BJ (cell line): ENCODE data around the gene RGS14. TPM values are rescaled to one million over a fixed set of nuclear protein-coding genes. Genes with fewer than 3 reads are reported as not detected.

ENCODE experiments used
- CTCF ChIA-PET: fragments of 350-600 bp; formaldehyde crosslinking; extraction: SDS; loops from one replicate; lab custom pipeline; 2021; ENCODE audit warnings: antibody characterized with exemption, inconsistent platforms; lab: Yijun Ruan, JAX
- POLR2A ChIA-PET: fragments of 300-600 bp; sonication (Branson Sonifier 250); formaldehyde crosslinking; extraction: SDS; loops from one replicate; lab custom pipeline; 2021; ENCODE audit warnings: antibody characterized with exemption; lab: Charles Lee
- DNase-seq: peaks from one replicate; pipeline ENCODE4 v3.0.0-alpha.2; 2011; ENCODE audit warnings: low read depth
- H3K27me3 ChIP-seq: 2 replicates; pipeline ENCODE4 v1.6.0; 2011; ENCODE audit warnings: low read length; ENCODE audit not compliant: control insufficient read depth, insufficient read depth
- H3K36me3 ChIP-seq: 2 replicates; pipeline ENCODE4 v1.5.1; 2011; ENCODE audit warnings: low read length; ENCODE audit not compliant: control insufficient read depth, insufficient read depth
- H3K4me3 ChIP-seq: 2 replicates; pipeline ENCODE4 v1.5.1; 2011; ENCODE audit warnings: low read depth, mild to moderate bottlenecking, control low read depth, low read length
- polyA plus RNA-seq: library from polyadenylated mRNA; depleted of rRNA; stranded (reverse); fragments of >200 nt; gene quantifications from 2 replicates; pipeline ENCODE4 v1.2.3, GENCODE V29; 2011
- TF ChIP-seq, protein P1 (sequence below): IDR thresholded peaks from 2 replicates; pipeline ENCODE4 v1.5.1; 2011; ENCODE audit warnings: low read depth, mild to moderate bottlenecking, control low read depth, inconsistent platforms, low read length, moderate library complexity; ENCODE audit not compliant: insufficient read depth

RGS14 gene
- polyA plus RNA-seq, 1 experiment: 6.0 TPM

DNA sequence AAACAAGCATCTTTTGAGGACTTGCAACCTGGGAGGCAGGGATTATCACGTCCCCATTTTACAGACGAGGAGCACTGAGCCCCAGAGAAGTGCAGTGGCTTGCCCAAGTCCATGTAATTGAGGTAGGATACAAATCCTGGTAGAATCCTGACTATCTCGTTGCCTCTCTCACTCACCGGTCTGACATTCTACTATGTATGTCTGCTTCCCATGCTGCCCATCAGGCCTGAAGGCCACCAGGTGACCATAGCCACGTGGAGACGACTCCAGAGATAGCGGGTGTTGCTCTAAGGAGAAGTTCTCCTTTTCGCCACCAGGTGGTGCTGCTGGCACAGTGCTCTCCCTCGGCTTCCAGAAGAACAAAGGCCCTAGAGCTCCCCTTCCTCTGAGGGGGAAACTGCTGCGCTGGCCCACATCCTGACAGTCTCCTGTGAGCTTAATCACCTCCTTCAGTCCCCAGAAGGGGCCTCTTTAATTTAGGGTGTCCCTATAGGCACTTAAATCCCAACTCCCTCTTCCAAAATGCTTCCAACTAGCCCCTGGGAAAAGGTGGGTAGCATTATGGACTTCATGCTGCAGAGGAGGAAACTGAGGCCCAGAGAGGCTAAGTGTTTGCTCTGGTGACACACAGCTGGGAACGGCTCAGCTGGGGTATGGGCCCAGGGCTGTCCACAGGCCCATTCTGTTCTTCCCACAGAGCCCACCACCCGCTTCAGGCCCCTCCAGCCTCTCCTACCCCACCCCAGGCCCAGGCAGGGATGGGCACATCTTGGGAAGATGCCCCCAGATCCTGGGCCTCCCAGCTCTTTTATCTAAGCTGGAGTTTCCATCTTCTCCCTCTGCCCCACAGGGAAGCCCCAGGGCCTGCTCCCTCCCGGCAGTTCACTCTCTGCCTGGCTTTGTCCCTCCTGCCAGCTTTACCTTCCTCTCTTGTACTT lies 32.9 kb downstream of the RGS14 start:
- CTCF ChIA-PET: interaction anchor here (0.6 to 9.6 kb wide), 35 partner anchors 8 to 305 kb away, joined by 3 to 217 read pairs (median 4); partner anchors contain the start of genes DOK3, F12, GRK6 and PDLIM7
- no peak for DNase-seq
- POLR2A ChIA-PET: no interaction called here

DNA sequence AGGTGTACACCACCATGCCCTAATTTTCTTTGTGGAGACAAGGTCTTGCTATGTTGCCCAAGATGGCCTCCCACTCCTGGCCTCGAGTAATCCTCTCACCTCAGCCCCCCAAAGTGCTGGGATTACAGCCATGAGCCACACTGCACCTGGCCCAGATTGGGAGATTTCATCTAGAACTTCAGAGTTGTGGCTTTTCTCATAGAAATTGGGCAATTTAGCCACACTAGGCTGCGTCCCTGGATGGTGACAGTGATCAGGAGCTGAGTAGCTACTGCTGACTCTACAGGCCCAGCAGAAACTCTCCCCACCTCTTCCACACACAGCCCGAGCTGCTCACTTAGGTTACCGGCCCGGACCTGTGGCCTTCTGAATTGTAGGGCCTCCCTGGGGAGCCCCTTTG lies 35.0 kb downstream of the RGS14 start:
- TF ChIP-seq, protein P1, sequence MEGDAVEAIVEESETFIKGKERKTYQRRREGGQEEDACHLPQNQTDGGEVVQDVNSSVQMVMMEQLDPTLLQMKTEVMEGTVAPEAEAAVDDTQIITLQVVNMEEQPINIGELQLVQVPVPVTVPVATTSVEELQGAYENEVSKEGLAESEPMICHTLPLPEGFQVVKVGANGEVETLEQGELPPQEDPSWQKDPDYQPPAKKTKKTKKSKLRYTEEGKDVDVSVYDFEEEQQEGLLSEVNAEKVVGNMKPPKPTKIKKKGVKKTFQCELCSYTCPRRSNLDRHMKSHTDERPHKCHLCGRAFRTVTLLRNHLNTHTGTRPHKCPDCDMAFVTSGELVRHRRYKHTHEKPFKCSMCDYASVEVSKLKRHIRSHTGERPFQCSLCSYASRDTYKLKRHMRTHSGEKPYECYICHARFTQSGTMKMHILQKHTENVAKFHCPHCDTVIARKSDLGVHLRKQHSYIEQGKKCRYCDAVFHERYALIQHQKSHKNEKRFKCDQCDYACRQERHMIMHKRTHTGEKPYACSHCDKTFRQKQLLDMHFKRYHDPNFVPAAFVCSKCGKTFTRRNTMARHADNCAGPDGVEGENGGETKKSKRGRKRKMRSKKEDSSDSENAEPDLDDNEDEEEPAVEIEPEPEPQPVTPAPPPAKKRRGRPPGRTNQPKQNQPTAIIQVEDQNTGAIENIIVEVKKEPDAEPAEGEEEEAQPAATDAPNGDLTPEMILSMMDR: no peak
- DNase-seq: no peak
- POLR2A ChIA-PET: no interaction called here
- peaks cover 7% of the 10 kb centered on the region for H3K27me3 ChIP-seq
- no peak overlapping the region for H3K4me3 ChIP-seq
- H3K36me3 ChIP-seq: no peaks in the 10 kb centered on the region
- CTCF ChIA-PET: interaction anchor here (1.0 to 9.6 kb wide), 6 partner anchors 12 to 108 kb away, joined by 3 to 217 read pairs (median 10); partner anchors contain the start of genes F12, PFN3 and PRR7

More for the DNA sequence above, 32.9 kb downstream of the RGS14 start:
- TF ChIP-seq, protein P1: peak; percentile 95
- no peaks in the 10 kb centered on the region for H3K36me3 ChIP-seq
- H3K27me3 ChIP-seq: peaks cover 11% of the 10 kb centered on the region
- H3K4me3 ChIP-seq: no peak overlapping the region

DNA sequence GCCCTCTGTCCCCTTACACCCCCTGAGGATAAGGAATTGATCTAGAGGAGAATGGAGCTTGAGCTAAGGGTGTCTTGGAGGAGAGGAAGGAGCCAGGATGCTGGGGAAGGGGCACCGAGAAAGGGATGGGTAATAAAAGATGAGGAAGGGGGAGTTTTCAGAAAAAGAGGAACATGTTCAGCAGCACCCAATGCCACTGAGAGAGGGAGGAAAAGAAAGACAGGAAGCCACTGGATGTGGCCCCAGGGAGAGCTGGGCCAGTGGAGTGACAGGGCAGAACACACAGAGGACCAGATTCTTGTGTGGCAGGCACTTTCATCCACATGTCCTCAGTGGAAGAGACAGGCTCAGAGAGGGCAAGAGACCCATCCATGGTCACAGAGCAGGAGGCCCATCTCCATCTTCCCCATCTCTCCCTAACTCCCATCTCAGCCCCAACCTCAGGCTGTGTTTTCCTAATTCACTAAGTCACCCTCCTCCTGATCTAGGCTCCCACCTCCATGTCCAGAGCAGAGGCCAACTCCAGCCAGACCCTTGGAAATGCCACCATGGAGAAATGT lies 35.6 kb downstream of the RGS14 start:
- ChIA-PET POLR2A (no interaction called here), CTCF (interaction anchor here (1.0 to 9.6 kb wide), 5 partner anchors 11 to 108 kb away, joined by 3 to 217 read pairs (median 16); partner anchors contain the start of genes F12, PFN3 and PRR7)
- peaks cover 7% of the 10 kb centered on the region for H3K27me3 ChIP-seq
- DNase-seq: no peak
- H3K36me3 ChIP-seq: no peaks in the 10 kb centered on the region
- H3K4me3 ChIP-seq: no peak overlapping the region
- TF ChIP-seq, protein P1: no peak

DNA sequence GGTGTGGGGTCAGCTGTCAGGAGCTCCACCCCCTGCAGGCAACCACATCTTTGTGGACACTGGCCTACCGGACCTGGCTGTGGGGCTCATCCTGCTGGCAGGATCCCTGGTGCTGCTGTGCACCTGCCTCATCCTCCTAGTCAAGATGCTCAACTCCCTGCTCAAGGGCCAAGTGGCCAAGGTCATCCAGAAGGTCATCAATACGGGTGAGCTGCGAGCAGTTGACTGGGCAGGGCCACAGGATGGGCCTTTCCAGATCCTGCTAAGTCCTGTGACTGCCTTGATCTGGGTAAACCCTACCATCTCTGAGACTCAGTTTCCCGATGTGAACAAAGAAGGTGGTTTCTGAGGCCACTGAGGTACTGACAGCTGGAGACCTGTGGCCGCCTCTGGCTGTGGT lies 36.3 kb downstream of the RGS14 start:
- H3K36me3 ChIP-seq: no peaks in the 10 kb centered on the region
- POLR2A ChIA-PET: no interaction called here
- H3K27me3 ChIP-seq: peaks cover 10% of the 10 kb centered on the region
- CTCF ChIA-PET: interaction anchor here (0.7 to 9.6 kb wide), 6 partner anchors 11 to 107 kb away, joined by 3 to 217 read pairs (median 10); partner anchors contain the start of genes F12, PFN3 and PRR7
- H3K4me3 ChIP-seq: no peak overlapping the region
- no peak for DNase-seq
- TF ChIP-seq, protein P1: no peak

DNA sequence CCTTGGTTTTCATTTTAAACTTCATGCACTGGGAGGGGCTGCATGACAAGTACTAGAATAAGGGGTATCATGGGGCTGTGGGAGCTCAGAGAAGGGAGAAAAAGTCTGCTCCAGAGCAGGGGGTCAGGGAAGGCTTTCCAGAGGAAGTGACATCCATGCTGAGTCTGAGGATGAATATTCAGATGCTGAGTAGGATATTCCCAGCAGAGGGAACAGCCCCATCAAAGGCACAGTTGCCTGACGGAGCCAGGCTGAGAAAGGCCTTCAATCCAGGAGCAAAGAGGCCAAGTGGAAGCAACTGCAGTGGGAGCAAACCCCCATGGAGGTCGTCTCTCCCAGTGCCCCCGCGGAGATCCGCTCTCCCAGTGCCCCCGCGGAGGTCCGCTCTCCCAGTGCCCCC lies 38.4 kb downstream of the RGS14 start:
- Histone ChIP-seq H3K36me3 (no peaks in the 10 kb centered on the region), H3K4me3 (no peak overlapping the region), H3K27me3 (peaks cover 25% of the 10 kb centered on the region)
- DNase-seq: no peak
- ChIA-PET CTCF (interaction anchor here (3.2 to 9.1 kb wide), 3 partner anchors 9 to 105 kb away, joined by 14 to 187 read pairs (median 16); partner anchors contain the start of genes F12 and PFN3), POLR2A (no interaction called here)
- TF ChIP-seq, protein P1: no peak
